Ovary (tissue), 3 donors: Measurements from ENCODE around the gene FKBP9.

Experiments
- CTCF ChIP-seq, 3 donors: fragments of 450-650 bp in 2 of 3; fragments of 200-600 bp in 1 of 3; IDR thresholded peaks; one replicate each; pipeline versions ENCODE4 v1.5.1 to v1.8.0; 2016 to 2022; ENCODE audit warnings: antibody characterized with exemption in 3 of 3, mild to moderate bottlenecking in 1 of 3
- POLR2A ChIP-seq: fragments of 450-650 bp; IDR thresholded peaks from one replicate; pipeline ENCODE4 v1.6.1; 2017; ENCODE audit warnings: antibody characterized with exemption, mild to moderate bottlenecking, moderate library complexity
- donor health status: DM: no; HTN: no; CAD: no.

- no peak for TF ChIP-seq CTCF (IDR thresholded peaks at IDR 0.05)
- TF ChIP-seq POLR2A, result no peak
These were observed 82.7 kb downstream of the FKBP9 start for GRCh38 chr7:33039903-33040292.
